SH-SY5Y (cell line): ENCODE data around the gene FBN1.

Experiments used
- GATA2 ChIP-seq: IDR thresholded peaks from 2 replicates; pipeline ENCODE4 v1.6.1; 2011; ENCODE audit warnings: mild to moderate bottlenecking, low read depth, low read length
- GATA3 ChIP-seq: IDR thresholded peaks from 2 replicates; pipeline ENCODE4 v1.6.1; 2011; ENCODE audit warnings: low read depth, mild to moderate bottlenecking, low read length, moderate library complexity

DNA sequence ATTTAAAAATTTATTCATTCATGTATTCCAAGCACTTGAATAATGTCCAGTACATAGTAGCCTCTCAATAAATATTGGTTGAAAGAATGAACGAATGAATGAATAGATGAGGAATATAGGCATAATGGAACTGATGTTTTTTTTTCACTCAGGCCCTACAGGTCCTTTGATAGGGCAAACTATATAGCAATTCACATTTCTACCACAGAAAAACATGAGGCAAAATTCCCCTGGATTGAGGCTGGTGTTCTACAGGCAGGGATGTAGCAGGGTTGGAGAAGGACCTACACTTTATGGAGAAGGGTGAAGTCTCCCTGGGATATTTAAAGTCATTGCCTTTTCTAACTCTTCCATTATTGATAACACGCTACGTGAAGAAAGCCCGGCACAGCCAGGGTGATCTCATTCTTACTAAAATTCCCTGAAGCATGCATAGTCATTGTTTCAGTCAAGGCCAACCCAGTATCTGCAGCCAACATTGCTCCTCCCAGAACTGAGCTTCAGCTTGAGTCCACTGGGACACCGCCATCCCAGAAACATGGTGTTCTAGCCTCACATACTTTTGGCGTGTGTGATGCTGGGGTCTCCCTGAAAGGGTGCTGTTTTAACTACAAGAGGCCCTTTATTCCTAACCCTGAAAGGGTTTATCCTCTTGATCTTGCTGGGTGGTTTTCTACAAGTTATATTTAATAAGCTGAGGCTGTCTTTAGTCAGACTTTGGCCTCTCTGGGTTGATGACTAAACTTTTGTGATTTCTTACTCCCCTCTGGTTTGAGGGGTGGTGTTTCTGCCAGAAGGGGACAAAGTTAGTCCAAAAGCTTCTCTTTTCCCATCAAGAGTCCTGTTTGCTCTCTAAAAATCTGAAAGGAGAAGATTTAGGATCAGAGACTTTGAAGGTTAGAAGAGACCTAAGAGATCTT is 25.9 kb upstream of the FBN1 start:
- TF ChIP-seq GATA3 = no peak
- TF ChIP-seq GATA2 = no peak
